Cardiac muscle cell (in vitro differentiated cells and primary cell): Measurements from ENCODE around the gene FAM120B. TPM values are rescaled to one million over a fixed set of nuclear protein-coding genes. Genes with fewer than 3 reads are reported as not detected.

Experiments used
- DNase-seq, 2 donors: peaks; one replicate each; pipeline versions ENCODE4 v3.0.0 to v3.0.0-alpha.2; 2010 to 2017; ENCODE audit warnings: low read depth in 1 of 2, low spot score in 1 of 2
- H3K27ac ChIP-seq: fragments of 200-600 bp; sonication (generic); 2 replicates; pipeline ENCODE4 v1.5.1; 2016
- H3K27me3 ChIP-seq: fragments of 200-600 bp; sonication (generic); 2 replicates; pipeline ENCODE4 v1.6.0; 2016; ENCODE audit warnings: control low read depth
- H3K36me3 ChIP-seq: fragments of 200-600 bp; sonication (generic); 2 replicates; pipeline ENCODE4 v1.5.1; 2016; ENCODE audit warnings: control low read depth
- H3K4me1 ChIP-seq: fragments of 200-600 bp; sonication (generic); 2 replicates; pipeline ENCODE4 v1.8.1; 2017; ENCODE audit warnings: low read depth, mild to moderate bottlenecking, mixed run types
- H3K4me3 ChIP-seq: fragments of 200-600 bp; sonication (generic); 2 replicates; pipeline ENCODE4 v1.5.1; 2016; ENCODE audit warnings: mild to moderate bottlenecking
- H3K9me3 ChIP-seq: fragments of 200-600 bp; sonication (generic); 2 replicates; pipeline ENCODE4 v1.5.1; 2017; ENCODE audit warnings: low read depth, mild to moderate bottlenecking, control low read depth
- polyA plus RNA-seq: library from polyadenylated mRNA; unstranded; fragments of >200 nt; fragmentation: Nextera tagmentation; extraction: Ambion mirVana; gene quantifications from 2 replicates; pipeline ENCODE4 v1.2.1, GENCODE V29; 2016
- total RNA-seq: library from RNA; depleted of rRNA; stranded (reverse); fragments of >200 nt; gene quantifications from 2 replicates; pipeline ENCODE4 v1.2.3, GENCODE V29; 2016
- TF ChIP-seq, protein P1 (sequence below): IDR thresholded peaks from 2 replicates; pipeline ENCODE4 v1.5.1; 2012; ENCODE audit warnings: low read depth, mild to moderate bottlenecking, low read length

The FAM120B gene
- total and polyA plus RNA-seq, 2 experiments from 2014 or later, result 13.2 to 24.9 TPM

DNA sequence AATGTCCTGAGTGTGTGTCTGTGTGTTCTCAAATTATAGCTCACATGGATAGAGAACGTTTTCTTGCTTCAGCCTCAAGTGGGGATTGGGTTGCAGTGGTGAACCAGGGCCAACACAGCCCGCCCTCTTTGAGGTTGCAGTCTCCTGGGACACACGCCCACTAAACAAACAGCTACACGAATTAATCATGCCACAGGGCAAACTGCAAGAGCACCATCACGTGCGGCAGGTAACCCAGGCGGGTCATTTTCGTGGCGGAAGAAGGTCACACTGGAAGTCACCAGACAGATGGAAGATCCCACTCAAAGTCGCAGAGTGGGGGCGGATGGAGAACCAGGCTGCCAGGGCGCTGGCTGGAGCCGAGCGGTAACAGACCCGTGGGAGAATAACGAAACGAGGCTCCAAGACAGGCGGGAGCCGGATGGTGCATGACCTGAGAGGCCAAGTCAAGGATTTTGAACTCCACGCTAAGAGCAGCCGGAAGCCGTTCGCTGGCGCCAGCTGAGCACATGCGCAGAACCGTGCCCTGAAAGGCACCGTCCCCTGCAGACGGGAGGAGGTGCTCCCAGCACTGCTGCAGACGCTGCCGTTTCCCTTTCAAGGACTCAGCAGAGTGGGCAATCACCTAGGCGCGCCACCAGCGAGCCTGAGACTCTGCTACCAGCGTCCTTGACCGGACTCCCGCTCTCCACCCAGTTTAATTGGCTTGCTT lies 26.4 kb upstream of the FAM120B start:
- Histone ChIP-seq H3K4me3 (no peak overlapping the region), H3K27me3 (peaks cover 17% of the 10 kb centered on the region), H3K4me1 (no peaks in the 10 kb centered on the region), H3K27ac (no peak overlapping the region), H3K36me3 (no peaks in the 10 kb centered on the region), H3K9me3 (no peaks in the 10 kb centered on the region)
- TF ChIP-seq, protein P1, sequence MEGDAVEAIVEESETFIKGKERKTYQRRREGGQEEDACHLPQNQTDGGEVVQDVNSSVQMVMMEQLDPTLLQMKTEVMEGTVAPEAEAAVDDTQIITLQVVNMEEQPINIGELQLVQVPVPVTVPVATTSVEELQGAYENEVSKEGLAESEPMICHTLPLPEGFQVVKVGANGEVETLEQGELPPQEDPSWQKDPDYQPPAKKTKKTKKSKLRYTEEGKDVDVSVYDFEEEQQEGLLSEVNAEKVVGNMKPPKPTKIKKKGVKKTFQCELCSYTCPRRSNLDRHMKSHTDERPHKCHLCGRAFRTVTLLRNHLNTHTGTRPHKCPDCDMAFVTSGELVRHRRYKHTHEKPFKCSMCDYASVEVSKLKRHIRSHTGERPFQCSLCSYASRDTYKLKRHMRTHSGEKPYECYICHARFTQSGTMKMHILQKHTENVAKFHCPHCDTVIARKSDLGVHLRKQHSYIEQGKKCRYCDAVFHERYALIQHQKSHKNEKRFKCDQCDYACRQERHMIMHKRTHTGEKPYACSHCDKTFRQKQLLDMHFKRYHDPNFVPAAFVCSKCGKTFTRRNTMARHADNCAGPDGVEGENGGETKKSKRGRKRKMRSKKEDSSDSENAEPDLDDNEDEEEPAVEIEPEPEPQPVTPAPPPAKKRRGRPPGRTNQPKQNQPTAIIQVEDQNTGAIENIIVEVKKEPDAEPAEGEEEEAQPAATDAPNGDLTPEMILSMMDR, result no peak
- peak; percentile 33 to 60 for DNase-seq

DNA sequence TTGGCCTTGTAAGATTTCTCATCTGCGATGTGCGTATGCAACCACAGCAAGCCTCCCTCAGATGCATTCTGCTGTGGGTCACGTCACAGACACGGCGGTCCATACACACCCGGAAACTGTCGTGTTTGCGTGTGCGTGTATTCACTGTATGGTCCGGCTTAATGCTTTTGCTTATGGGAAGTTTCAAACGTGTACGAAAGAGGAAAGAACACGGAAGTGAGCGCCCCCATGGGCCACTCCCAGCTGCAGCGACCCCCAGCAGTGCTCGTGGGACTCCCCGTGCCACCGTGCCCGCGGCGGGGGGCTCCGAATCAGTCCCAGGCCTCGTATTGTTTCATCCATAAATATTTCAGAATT lies 25.9 kb upstream of the FAM120B start:
- H3K4me1 ChIP-seq, result peaks cover 1% of the 10 kb centered on the region
- no peak for DNase-seq
- no peaks in the 10 kb centered on the region for H3K36me3 ChIP-seq
- H3K27me3 ChIP-seq, result peaks cover 17% of the 10 kb centered on the region
- TF ChIP-seq, protein P1, result no peak
- no peak overlapping the region for H3K27ac ChIP-seq
- no peak overlapping the region for H3K4me3 ChIP-seq
- H3K9me3 ChIP-seq, result no peaks in the 10 kb centered on the region

DNA sequence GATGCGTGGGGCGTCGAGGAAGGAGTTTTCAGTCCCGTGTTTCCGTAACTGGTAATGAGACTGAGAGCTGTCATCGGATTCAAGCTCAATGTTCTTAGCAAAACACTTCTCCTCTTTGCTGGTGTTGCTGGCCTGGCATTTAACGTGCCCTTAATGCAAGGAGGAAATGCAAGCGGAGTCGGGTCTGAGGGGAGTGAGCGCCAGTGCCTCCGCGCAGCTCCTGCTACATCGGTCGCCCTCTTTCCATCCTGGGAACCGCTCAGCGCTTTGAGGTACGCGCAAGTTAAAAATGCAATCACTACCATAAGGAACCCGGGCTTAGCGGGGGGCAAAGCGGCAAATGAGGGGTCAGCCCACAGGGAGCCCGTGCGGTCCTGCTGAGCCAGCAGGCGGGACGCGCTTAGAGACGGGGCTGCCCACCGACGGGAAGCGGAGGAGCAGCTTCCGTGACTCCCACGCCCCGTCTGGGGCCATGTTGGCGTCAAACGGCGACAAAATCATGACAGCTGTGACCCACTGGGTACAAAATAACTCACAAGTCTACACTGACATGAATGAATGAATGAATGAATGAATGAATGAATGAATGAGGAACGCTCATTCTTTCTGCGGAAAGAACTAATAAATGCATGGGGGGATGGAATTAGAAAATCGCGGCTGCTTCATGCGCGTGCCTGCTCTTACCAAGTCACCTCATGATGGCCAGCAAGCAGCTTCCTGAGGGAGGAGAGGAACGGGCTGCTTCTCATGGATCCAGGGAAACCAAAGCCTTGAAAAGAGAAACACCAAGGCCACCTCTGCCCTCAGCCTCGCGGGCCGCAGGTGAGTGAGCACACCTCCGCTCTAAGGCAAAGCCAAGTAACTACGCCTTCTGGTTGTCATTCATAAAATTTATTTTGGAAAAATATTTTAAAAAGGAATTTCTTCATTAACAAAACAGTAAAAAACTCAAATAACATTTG lies 24.9 kb upstream of the FAM120B start:
- Histone ChIP-seq H3K27ac (no peak overlapping the region), H3K27me3 (peaks cover 20% of the 10 kb centered on the region), H3K4me1 (peaks cover 11% of the 10 kb centered on the region), H3K9me3 (no peaks in the 10 kb centered on the region), H3K36me3 (no peaks in the 10 kb centered on the region), H3K4me3 (no peak overlapping the region)
- no peak for DNase-seq
- TF ChIP-seq, protein P1, result no peak

DNA sequence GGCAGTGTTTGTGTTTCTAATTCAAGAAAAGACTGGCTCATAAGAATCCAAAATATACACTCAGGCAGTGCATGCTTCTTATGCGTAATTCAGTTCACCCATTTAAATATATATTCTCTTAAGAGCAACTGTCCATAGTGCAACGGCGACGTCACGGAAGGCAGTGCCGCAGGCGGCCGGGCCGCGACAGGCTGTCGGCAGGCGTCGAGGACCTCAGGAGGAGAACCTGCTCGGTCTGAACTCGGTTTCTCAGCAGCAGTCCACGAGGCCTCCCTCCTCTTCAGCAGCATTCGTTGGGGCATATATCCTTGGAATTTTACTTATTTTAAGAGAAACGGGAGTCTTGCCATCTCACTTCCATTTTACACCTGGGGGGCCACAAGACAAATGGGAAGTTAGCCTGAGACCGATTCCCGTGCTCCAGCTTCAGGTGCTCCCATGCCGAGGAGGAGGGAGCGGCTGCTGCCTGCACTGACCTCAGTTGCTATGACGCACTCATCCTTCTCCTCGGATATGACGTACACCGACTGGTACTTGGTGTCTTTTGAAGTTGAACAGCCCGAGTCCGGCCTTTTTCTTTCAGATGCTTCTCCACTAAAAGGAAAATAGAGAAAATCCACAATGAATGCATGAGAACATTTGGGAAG lies 23.9 kb upstream of the FAM120B start:
- Histone ChIP-seq H3K4me1 (peaks cover 13% of the 10 kb centered on the region), H3K4me3 (no peak overlapping the region), H3K9me3 (no peaks in the 10 kb centered on the region), H3K27ac (no peak overlapping the region), H3K36me3 (no peaks in the 10 kb centered on the region), H3K27me3 (peaks cover 28% of the 10 kb centered on the region)
- DNase-seq, result no peak
- TF ChIP-seq, protein P1, result no peak

DNA sequence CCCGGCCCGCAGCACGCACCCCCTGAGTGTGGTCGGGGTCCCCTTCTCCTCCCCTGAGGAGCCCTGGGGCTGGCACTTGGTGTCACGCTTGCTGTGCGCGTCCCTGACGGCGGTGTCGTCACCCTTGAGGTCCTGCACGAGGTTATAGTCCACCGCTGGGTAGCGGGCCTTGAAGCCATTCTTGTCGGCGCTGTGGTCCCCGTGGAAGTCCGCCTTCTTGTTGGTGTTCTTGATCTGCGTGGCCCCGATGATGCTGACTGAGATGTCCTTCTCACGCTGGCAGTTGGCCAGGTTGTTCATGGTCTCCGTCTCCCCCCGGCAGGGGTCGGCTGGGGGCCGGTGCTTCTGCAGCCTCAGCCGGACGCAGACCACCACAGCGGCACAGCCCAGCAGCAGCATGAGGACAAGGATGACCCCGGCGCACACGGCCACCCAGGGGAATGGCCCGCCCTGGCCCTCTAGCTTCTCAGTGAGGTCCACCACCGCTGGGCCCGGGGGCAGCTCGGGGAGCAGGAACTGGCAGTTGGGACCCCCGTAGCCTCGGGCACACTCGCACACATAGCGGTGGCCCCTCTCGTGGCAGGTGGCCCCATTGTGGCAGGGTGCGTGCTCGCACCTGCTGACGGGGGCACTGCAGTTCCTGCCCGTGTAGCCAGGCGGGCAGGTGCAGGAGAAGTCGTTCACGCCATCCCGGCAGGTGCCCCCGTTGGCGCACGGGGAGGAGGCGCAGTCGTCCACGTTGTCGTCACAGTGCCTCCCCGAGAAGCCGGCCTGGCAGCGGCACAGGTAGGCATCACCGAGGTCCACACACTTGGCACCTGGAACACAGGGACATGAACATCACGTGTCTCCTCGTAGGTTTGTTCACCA lies 23.1 kb upstream of the FAM120B start:
- H3K4me1 ChIP-seq, result peaks cover 13% of the 10 kb centered on the region
- no peak for DNase-seq
- H3K4me3 ChIP-seq, result no peak overlapping the region
- H3K9me3 ChIP-seq, result no peaks in the 10 kb centered on the region
- peaks cover 36% of the 10 kb centered on the region for H3K27me3 ChIP-seq
- H3K27ac ChIP-seq, result no peak overlapping the region
- TF ChIP-seq, protein P1, result no peak
- no peaks in the 10 kb centered on the region for H3K36me3 ChIP-seq
